ENCODE results near the gene FKBP4.

FKBP4 gene

GRCh38 chr12:2795291-2796186 lies 769 bp downstream of the FKBP4 start:
- TF ChIP-seq CTCF (conservative IDR thresholded peaks at IDR 0.05), result no peak
- TF ChIP-seq ZFX (IDR thresholded peaks at IDR 0.05), result peak; percentile 89
- H3K27ac ChIP-seq, result peak overlapping the region; percentile 98

- TF ChIP-seq ZFX (IDR thresholded peaks at IDR 0.05) (no peak), CTCF (conservative IDR thresholded peaks at IDR 0.05) (peak; percentile 50)
Observed at GRCh38 chr12:2796187-2796666, 1.5 kb downstream of the FKBP4 start.

GRCh38 chr12:2797721-2798418 lies 3.1 kb downstream of the FKBP4 start:
- peak overlapping the region; percentile 31 for H3K27ac ChIP-seq
- TF ChIP-seq CTCF (conservative IDR thresholded peaks at IDR 0.05) (no peak), ZFX (IDR thresholded peaks at IDR 0.05) (no peak)

More at GRCh38 chr12:2796187-2796666, 1.5 kb downstream of the FKBP4 start:
- H3K27ac ChIP-seq, result peak overlapping the region; percentile 98

- H3K27ac ChIP-seq, result peak overlapping the region; percentile 19
- TF ChIP-seq CTCF (conservative IDR thresholded peaks at IDR 0.05) (no peak), ZFX (IDR thresholded peaks at IDR 0.05) (no peak)
Observed at GRCh38 chr12:2800046-2800570, 5.3 kb downstream of the FKBP4 start.

GRCh38 chr12:2801044-2801783 lies 6.4 kb downstream of the FKBP4 start:
- TF ChIP-seq CTCF (conservative IDR thresholded peaks at IDR 0.05) (no peak), ZFX (IDR thresholded peaks at IDR 0.05) (no peak)
- peak overlapping the region; percentile 19 for H3K27ac ChIP-seq

GRCh38 chr12:2803635-2804392 lies 9.0 kb downstream of the FKBP4 start:
- TF ChIP-seq ZFX (IDR thresholded peaks at IDR 0.05), result no peak
- no peak for TF ChIP-seq CTCF (conservative IDR thresholded peaks at IDR 0.05)
- no peak overlapping the region for H3K27ac ChIP-seq
